Psoas muscle (tissue), 8 donors: Measurements from ENCODE around the gene CHRNB1. TPM values are rescaled to one million over a fixed set of nuclear protein-coding genes. Genes with fewer than 3 reads are reported as not detected.

Experiments used
- ATAC-seq, 4 donors: fragments of 200-7000 bp; cut with Tn5 transposase; one replicate each; pipeline ENCODE4 v1.9.1; 2020; ENCODE audit warnings: moderate library complexity in 3 of 4, mild to moderate bottlenecking in 2 of 4
- DNase-seq, 2 donors: peaks; one replicate each; pipeline ENCODE4 v3.0.0-alpha.2; 2020
- H3K27ac ChIP-seq: fragments of 200-600 bp; one replicate; pipeline ENCODE4 v1.8.0; 2022
- H3K27me3 ChIP-seq, 3 donors: fragments of 200-600 bp in 1 of 3; one replicate each; pipeline versions ENCODE4 v1.6.1 to v1.8.0; 2013 to 2022; ENCODE audit warnings: low read length in 2 of 3, mild to moderate bottlenecking in 2 of 3, moderate library complexity in 1 of 3; ENCODE audit not compliant: insufficient read depth in 3 of 3
- H3K36me3 ChIP-seq, 2 donors: fragments of 200-600 bp in 1 of 2; one replicate each; pipeline versions ENCODE4 v1.6.1 to v1.8.0; 2013 to 2022; ENCODE audit warnings: low read depth in 1 of 2, mild to moderate bottlenecking in 1 of 2, moderate library complexity in 1 of 2; ENCODE audit not compliant: insufficient read depth in 1 of 2
- H3K4me1 ChIP-seq: fragments of 200-600 bp; one replicate; pipeline ENCODE4 v1.8.0; 2022
- H3K4me3 ChIP-seq: fragments of 200-600 bp; one replicate; pipeline ENCODE4 v1.8.0; 2022; ENCODE audit warnings: mild to moderate bottlenecking
- H3K9me3 ChIP-seq: fragments of 200-600 bp; one replicate; pipeline ENCODE4 v1.8.0; 2022
- CTCF ChIP-seq: fragments of 200-600 bp; IDR thresholded peaks from one replicate; pipeline ENCODE4 v1.8.0; 2022; ENCODE audit warnings: antibody characterized with exemption
- WGBS, 3 donors: extraction: QIAGEN DNeasy Blood & Tissue Kit; methylation state at CpG; one replicate each; pipeline versions ENCODE4 v1.1.6 to v1.1.7; 2013; 5-methylcytosine and 5-hydroxymethylcytosine counted together
- intact Hi-C, 2 donors: fragments of 100-400 bp; cut with DNase I; formaldehyde crosslinking; loops; one replicate each; pipeline versions ENCODE4 v1.11.0 to v1.14.2; 2022
- polyA plus RNA-seq, 3 donors: library from polyadenylated mRNA; stranded (reverse); fragments of 200-250 nt; gene quantifications; one replicate each; pipeline ENCODE4 v1.2.3, GENCODE V29; 2013
- total RNA-seq, 4 donors: library from RNA; stranded (reverse); fragmentation: NEBNext Ultra II Directional in 2 of 4; extraction: Animal tissue kit (Norgen Biotek cat#: 25700) in 2 of 4; gene quantifications; one replicate each; pipeline versions ENCODE4 v1.2.1 to v1.2.4, GENCODE V29; 2021 to 2023
- donor health status: healthy with polysubstance abuse.
- donor health status: DM: no; HTN: no; CAD: no; lungs with moderate emphysema.
- donor health status: Bipolar disorder and iron deficiency.
- donor health status: healthy.
- donor health status: DM: yes; HTN: yes; CAD: no.
- donor health status: DM: no; HTN: no; CAD: no.
- donor health status: DM: no; HTN: no; CAD: no.
- donor health status: DM: yes; HTN: yes; CAD: no.

Gene CHRNB1
- total and polyA plus RNA-seq, 7 donors = 73.0 to 190 (median 118) TPM

GRCh38 chr17:7406235-7406825 lies 38.5 kb upstream of the CHRNB1 start:
- TF ChIP-seq CTCF = no peak
- 54 to 58% (median 58%) methylated on average over 12 of the region's 12 CpGs for WGBS, 3 donors
- no peak for ATAC-seq
- Histone ChIP-seq H3K4me3 (peak overlapping the region; percentile 73), H3K4me1 (peaks cover 9% of the 10 kb centered on the region), H3K27ac (no peak overlapping the region), H3K9me3 (no peaks in the 10 kb centered on the region), H3K27me3 (no peaks in the 10 kb centered on the region), H3K36me3 (peaks cover 0 to 4% of the 10 kb centered on the region in 2 donors)
- intact Hi-C loops = no loop called here
- DNase-seq = no peak

GRCh38 chr17:7407082-7407481 lies 37.8 kb upstream of the CHRNB1 start:
- 77 to 86% (median 85%) methylated on average over 13 of the region's 13 CpGs for WGBS, 3 donors
- peaks cover 9% of the 10 kb centered on the region for H3K4me1 ChIP-seq
- H3K9me3 ChIP-seq = no peaks in the 10 kb centered on the region
- no peak for TF ChIP-seq CTCF
- intact Hi-C loops = no loop called here
- no peak overlapping the region for H3K27ac ChIP-seq
- DNase-seq (no peak), ATAC-seq (no peak)
- peaks cover 0 to 3% of the 10 kb centered on the region in 2 donors for H3K36me3 ChIP-seq
- H3K27me3 ChIP-seq = no peaks in the 10 kb centered on the region
- H3K4me3 ChIP-seq = no peak overlapping the region

DNA sequence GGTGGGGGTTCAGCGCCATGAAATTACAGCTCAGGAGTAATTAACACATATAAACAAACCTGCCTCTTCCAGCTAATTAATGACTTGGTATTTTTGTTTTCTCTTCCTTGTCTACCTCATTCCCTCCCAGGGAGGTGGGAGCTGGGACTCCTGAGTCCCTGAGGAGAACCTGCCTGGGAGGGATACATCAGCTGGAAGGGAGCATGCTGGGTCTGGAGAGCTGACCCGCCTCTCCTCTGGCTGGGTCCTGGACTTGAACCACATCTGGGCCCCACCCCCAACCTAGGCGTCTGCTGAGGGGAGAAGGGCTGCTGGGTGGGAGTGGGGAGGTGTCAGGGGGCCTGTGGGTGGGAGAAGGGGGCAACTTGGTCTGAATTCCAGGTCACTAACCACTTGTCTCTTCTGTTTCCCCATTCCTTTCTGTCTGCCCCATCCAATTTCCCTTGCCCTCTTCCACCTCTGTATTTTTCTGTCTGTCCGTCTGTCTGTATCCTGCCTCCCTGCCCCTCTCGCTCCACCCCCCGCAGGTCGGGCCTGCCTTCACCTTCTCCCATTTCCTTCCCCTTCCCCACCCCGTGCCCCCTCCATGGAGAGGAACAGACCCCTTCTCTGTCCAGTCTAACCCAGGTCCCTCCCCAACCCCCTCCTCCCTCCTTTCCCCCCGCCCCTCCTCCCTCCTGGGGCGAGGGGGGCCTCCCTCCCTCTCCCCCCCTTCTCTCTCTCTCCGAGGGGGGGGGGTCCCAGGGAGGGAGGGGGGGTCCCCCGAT lies 37.2 kb upstream of the CHRNB1 start, which contains the start of gene NLGN2:
Gene NLGN2, plus strand, starts transcription at position 361 of the 767 bp plus-strand sequence. CDS start 411 bp downstream, outside the sequence.
- no peaks in the 10 kb centered on the region for H3K9me3 ChIP-seq
- no peak within 1 kb of the TSS for H3K27ac ChIP-seq
- H3K4me3 ChIP-seq = no peak within 1 kb of the TSS
- no peak for DNase-seq
- H3K4me1 ChIP-seq = peaks cover 5% of the 10 kb centered on the region
- WGBS, 3 donors = 62 to 76% (median 68%) methylated on average over 8 to 11 of the region's 12 CpGs
- no peak for TF ChIP-seq CTCF
- no peaks in the 10 kb centered on the region for H3K36me3 ChIP-seq
- no peaks in the 10 kb centered on the region for H3K27me3 ChIP-seq
- no peak for ATAC-seq
- intact Hi-C loops = no loop called here

GRCh38 chr17:7408252-7408727 lies 36.6 kb upstream of the CHRNB1 start:
- no peak overlapping the region for H3K27ac ChIP-seq
- ATAC-seq = no peak
- DNase-seq = no peak
- no peaks in the 10 kb centered on the region for H3K4me1 ChIP-seq
- no peaks in the 10 kb centered on the region for H3K36me3 ChIP-seq
- TF ChIP-seq CTCF = no peak
- H3K4me3 ChIP-seq = no peak overlapping the region
- intact Hi-C loops = no loop called here
- H3K9me3 ChIP-seq = no peaks in the 10 kb centered on the region
- WGBS, 3 donors = 80 to 89% (median 80%) methylated on average over 41 to 58 of the region's 58 CpGs
- no peaks in the 10 kb centered on the region for H3K27me3 ChIP-seq
